Subcutaneous adipose tissue (tissue), 4 donors: ENCODE data around the gene TNFRSF11A. TPM values are rescaled to one million over a fixed set of nuclear protein-coding genes. Genes with fewer than 3 reads are reported as not detected.

Experiments
- CTCF ChIP-seq: fragments of 450-650 bp; IDR thresholded peaks from one replicate; pipeline ENCODE4 v1.5.1; 2016; ENCODE audit warnings: low read depth, mild to moderate bottlenecking, control low read depth, antibody characterized with exemption, moderate library complexity
- total RNA-seq, 4 donors: library from RNA; depleted of rRNA; stranded (reverse); fragments of >200 nt; gene quantifications; one replicate each; pipeline ENCODE4 v1.1.0, GENCODE V29; 2016

The TNFRSF11A gene
- total RNA-seq, 4 donors from 2014 or later, result 0.94 to 27.7 (median 7.1) TPM

GRCh38 chr18:62346333-62347088 is 21.4 kb downstream of the TNFRSF11A start:
- TF ChIP-seq CTCF, result no peak

- TF ChIP-seq CTCF, result no peak
Measured at GRCh38 chr18:62347089-62347506, 22.0 kb downstream of the TNFRSF11A start.

GRCh38 chr18:62348474-62348873 is 23.4 kb downstream of the TNFRSF11A start:
- no peak for TF ChIP-seq CTCF

GRCh38 chr18:62353170-62353569 is 28.1 kb downstream of the TNFRSF11A start:
- TF ChIP-seq CTCF, result no peak

- TF ChIP-seq CTCF, result no peak
Measured at GRCh38 chr18:62354151-62354550, 29.0 kb downstream of the TNFRSF11A start.

GRCh38 chr18:62357079-62357719 is 32.1 kb downstream of the TNFRSF11A start:
- TF ChIP-seq CTCF, result no peak

- TF ChIP-seq CTCF, result no peak
Measured at GRCh38 chr18:62360805-62361204, 35.7 kb downstream of the TNFRSF11A start.
